ENCODE measurements around the gene RGS7BP.

RGS7BP gene

GRCh38 chr5:64570395-64570996, 64.7 kb downstream of the RGS7BP start:
- no peak for DNase-seq
- H3K27ac ChIP-seq (ENCODE audit: low read length), result no peak overlapping the region

GRCh38 chr5:64575561-64575960, 69.7 kb downstream of the RGS7BP start:
- no peak overlapping the region for H3K9ac ChIP-seq (ENCODE audit: low read length)
- no peaks in the 10 kb centered on the region for H4K20me1 ChIP-seq (ENCODE audit: insufficient read depth, low read length)
- no peak overlapping the region for H3K4me2 ChIP-seq (ENCODE audit: low read depth, low read length)
- no peak overlapping the region for H3K4me3 ChIP-seq (ENCODE audit: low read length)
- H3K36me3 ChIP-seq (replicated peaks; ENCODE audit: insufficient read depth, low read length), result no peaks in the 10 kb centered on the region
- no peaks in the 10 kb centered on the region for H3K79me2 ChIP-seq (ENCODE audit: low read length)
- no peak for DNase-seq
- no peaks in the 10 kb centered on the region for H3F3A ChIP-seq (ENCODE audit: insufficient read depth, low read length)
- no peak for TF ChIP-seq EZH2 (optimal IDR thresholded peaks at IDR 0.05; ENCODE audit: low read depth, low read length)
- TF ChIP-seq EZH2phosphoT487 (IDR thresholded peaks at IDR 0.05; ENCODE audit: low read length), result no peak
- TF ChIP-seq CTCF (IDR thresholded peaks at IDR 0.05; ENCODE audit: low read length), result no peak
- no peaks in the 10 kb centered on the region for H3K9me2 ChIP-seq (replicated peaks; ENCODE audit: insufficient read depth, low read length)
- no peak overlapping the region for H3K27ac ChIP-seq (ENCODE audit: low read length)
- no peaks in the 10 kb centered on the region for H3K4me1 ChIP-seq (ENCODE audit: low read length)
- no peaks in the 10 kb centered on the region for H3K27me3 ChIP-seq (replicated peaks; ENCODE audit: insufficient read depth, low read length)
- no peaks in the 10 kb centered on the region for H3K9me3 ChIP-seq (replicated peaks; ENCODE audit: insufficient read depth, low read length)
- no peak overlapping the region for H2AFZ ChIP-seq (ENCODE audit: low read length)

More at GRCh38 chr5:64570395-64570996, 64.7 kb downstream of the RGS7BP start:
- Histone ChIP-seq H3K27me3 (replicated peaks; ENCODE audit: insufficient read depth, low read length) (no peaks in the 10 kb centered on the region), H3K9ac (ENCODE audit: low read length) (no peak overlapping the region), H3K4me1 (ENCODE audit: low read length) (no peaks in the 10 kb centered on the region), H3K79me2 (ENCODE audit: low read length) (no peaks in the 10 kb centered on the region), H3K4me2 (ENCODE audit: low read depth, low read length) (no peak overlapping the region), H2AFZ (ENCODE audit: low read length) (no peak overlapping the region), H3K9me3 (replicated peaks; ENCODE audit: insufficient read depth, low read length) (no peaks in the 10 kb centered on the region), H3K36me3 (replicated peaks; ENCODE audit: insufficient read depth, low read length) (no peaks in the 10 kb centered on the region), H3F3A (ENCODE audit: insufficient read depth, low read length) (no peaks in the 10 kb centered on the region), H3K4me3 (ENCODE audit: low read length) (no peak overlapping the region), H4K20me1 (ENCODE audit: insufficient read depth, low read length) (no peaks in the 10 kb centered on the region), H3K9me2 (replicated peaks; ENCODE audit: insufficient read depth, low read length) (no peaks in the 10 kb centered on the region)
- no peak for TF ChIP-seq EZH2phosphoT487 (IDR thresholded peaks at IDR 0.05; ENCODE audit: low read length)
- no peak for TF ChIP-seq CTCF (IDR thresholded peaks at IDR 0.05; ENCODE audit: low read length)
- no peak for TF ChIP-seq EZH2 (optimal IDR thresholded peaks at IDR 0.05; ENCODE audit: low read depth, low read length)

- TF ChIP-seq EZH2phosphoT487 (IDR thresholded peaks at IDR 0.05; ENCODE audit: low read length), result no peak
- TF ChIP-seq EZH2 (optimal IDR thresholded peaks at IDR 0.05; ENCODE audit: low read depth, low read length), result no peak
- TF ChIP-seq CTCF (IDR thresholded peaks at IDR 0.05; ENCODE audit: low read length), result no peak
- no peak overlapping the region for H3K9ac ChIP-seq (ENCODE audit: low read length)
- no peak overlapping the region for H3K27ac ChIP-seq (ENCODE audit: low read length)
- no peak for DNase-seq
- H3K79me2 ChIP-seq (ENCODE audit: low read length), result no peaks in the 10 kb centered on the region
- no peaks in the 10 kb centered on the region for H3K36me3 ChIP-seq (replicated peaks; ENCODE audit: insufficient read depth, low read length)
- no peaks in the 10 kb centered on the region for H3K27me3 ChIP-seq (replicated peaks; ENCODE audit: insufficient read depth, low read length)
- H3K4me1 ChIP-seq (ENCODE audit: low read length), result no peaks in the 10 kb centered on the region
- H3K4me3 ChIP-seq (ENCODE audit: low read length), result no peak overlapping the region
- no peaks in the 10 kb centered on the region for H4K20me1 ChIP-seq (ENCODE audit: insufficient read depth, low read length)
- no peaks in the 10 kb centered on the region for H3K9me3 ChIP-seq (replicated peaks; ENCODE audit: insufficient read depth, low read length)
- H3K4me2 ChIP-seq (ENCODE audit: low read depth, low read length), result no peak overlapping the region
- no peak overlapping the region for H2AFZ ChIP-seq (ENCODE audit: low read length)
- no peaks in the 10 kb centered on the region for H3F3A ChIP-seq (ENCODE audit: insufficient read depth, low read length)
- H3K9me2 ChIP-seq (replicated peaks; ENCODE audit: insufficient read depth, low read length), result no peaks in the 10 kb centered on the region
Measured at GRCh38 chr5:64576250-64576649, 70.4 kb downstream of the RGS7BP start.

All from MM.1S (cell line).